ENCODE results near the gene PPP2R5C.

GRCh38 chr14:101859538-101859902 is 98.0 kb downstream of the PPP2R5C start:
- no peak for TF ChIP-seq ZFP3 (CRISPR knock-in tag; IDR thresholded peaks at IDR 0.05)
- TF ChIP-seq ZNF8 (CRISPR knock-in tag; IDR thresholded peaks at IDR 0.05), result no peak
- no peak for TF ChIP-seq SNAI2 (CRISPR knock-in tag; IDR thresholded peaks at IDR 0.05)
- TF ChIP-seq ZNF565 (CRISPR knock-in tag; conservative IDR thresholded peaks at IDR 0.05; ENCODE audit: low read depth), result no peak
- no peak for TF ChIP-seq PPARA (CRISPR knock-in tag; IDR thresholded peaks at IDR 0.05; ENCODE audit: borderline replicate concordance)
- no peak for TF ChIP-seq GLIS3 (CRISPR knock-in tag; IDR thresholded peaks at IDR 0.05)
- TF ChIP-seq ZFP30 (CRISPR knock-in tag; IDR thresholded peaks at IDR 0.05), result no peak
- TF ChIP-seq ZNF70 (CRISPR knock-in tag; IDR thresholded peaks at IDR 0.05), result no peak
- no peak for TF ChIP-seq PATZ1 (CRISPR knock-in tag; IDR thresholded peaks at IDR 0.05; ENCODE audit: borderline replicate concordance)
- no peak for TF ChIP-seq ARNTL (CRISPR knock-in tag; IDR thresholded peaks at IDR 0.05; ENCODE audit: borderline replicate concordance, low read depth)
- no peak for TF ChIP-seq CSDC2 (CRISPR knock-in tag; IDR thresholded peaks at IDR 0.05)
- TF ChIP-seq ZC3H10 (CRISPR knock-in tag; IDR thresholded peaks at IDR 0.05), result no peak
- no peak for TF ChIP-seq ESRRG (CRISPR knock-in tag; IDR thresholded peaks at IDR 0.05)
- TF ChIP-seq OSR1 (CRISPR knock-in tag; IDR thresholded peaks at IDR 0.05), result no peak

Data from SK-N-SH treated with all-trans-retinoic acid at 6 μM for 48 hours (cell line).